SK-N-SH (cell line): ENCODE data around the gene ZMYND8. TPM values are rescaled to one million over a fixed set of nuclear protein-coding genes. Genes with fewer than 3 reads are reported as not detected.

Source experiments
- CTCF ChIA-PET: fragments of 300-600, 350-600 bp; formaldehyde crosslinking; extraction: SDS; loops from one replicate; lab custom pipeline; 2021; lab: Yijun Ruan, JAX
- POLR2A ChIA-PET: fragments of 350-600 bp; sonication (Branson Sonifier 250); formaldehyde crosslinking; extraction: SDS; loops from one replicate; lab custom pipeline; 2020; ENCODE audit warnings: antibody characterized with exemption, inconsistent platforms; lab: Yijun Ruan, JAX
- DNase-seq: peaks from one replicate; pipeline ENCODE4 v3.0.0; 2012
- H2AFZ ChIP-seq: fragments of 200-600 bp; sonication (generic); 2 replicates; pipeline ENCODE4 v1.8.1; 2016; ENCODE audit warnings: antibody characterized with exemption, mild to moderate bottlenecking, low read depth
- H3F3A ChIP-seq: fragments of 200-600 bp; sonication (generic); replicated peaks from 2 replicates; pipeline ENCODE3; 2016; ENCODE audit warnings: antibody characterized with exemption, mild to moderate bottlenecking; ENCODE audit not compliant: insufficient read depth
- H3K27ac ChIP-seq, 2 experiments: fragments of 200-500 bp in 1 of 2; fragments of 200-600 bp in 1 of 2; sonication (Bioruptor generic) in 1 of 2; sonication (generic), shearing (Covaris generic) in 1 of 2; 2 replicates each; pipeline versions ENCODE4 v1.5.1 to v1.6.1; 2014 to 2016; ENCODE audit warnings: low read depth in 2 of 2, inconsistent platforms in 1 of 2, low read length in 1 of 2, mild to moderate bottlenecking in 1 of 2, mixed read lengths in 1 of 2
- H3K27me3 ChIP-seq: fragments of 200-600 bp; sonication (generic), shearing (Covaris generic); 2 replicates; pipeline ENCODE4 v1.6.1; 2016; ENCODE audit warnings: mixed run types; ENCODE audit not compliant: insufficient read depth
- H3K36me3 ChIP-seq, 2 experiments: fragments of 200-500 bp in 1 of 2; fragments of 200-600 bp in 1 of 2; sonication (Bioruptor generic) in 1 of 2; sonication (generic) in 1 of 2; replicated peaks in 1 of 2; 2 replicates each; pipeline versions ENCODE3 to v1.5.1; 2014 to 2016; ENCODE audit warnings: low read length in 1 of 2, mild to moderate bottlenecking in 1 of 2; ENCODE audit not compliant: insufficient read depth in 2 of 2, control insufficient read depth in 1 of 2
- H3K4me1 ChIP-seq, 2 experiments: fragments of 200-500 bp in 1 of 2; fragments of 200-600 bp in 1 of 2; sonication (Bioruptor generic) in 1 of 2; sonication (generic), shearing (Covaris generic) in 1 of 2; 2 replicates each; pipeline versions ENCODE4 v1.5.1 to v1.6.1; 2014 to 2016; ENCODE audit warnings: low read depth in 1 of 2, low read length in 1 of 2, mixed run types in 1 of 2; ENCODE audit not compliant: insufficient read depth in 2 of 2, control insufficient read depth in 1 of 2
- H3K4me2 ChIP-seq: fragments of 200-600 bp; sonication (generic), shearing (Covaris generic); 2 replicates; pipeline ENCODE4 v1.6.1; 2017; ENCODE audit warnings: mixed run types
- H3K4me3 ChIP-seq, 2 experiments: fragments of 200-500 bp in 1 of 2; fragments of 200-600 bp in 1 of 2; sonication (Bioruptor generic) in 1 of 2; sonication (generic), shearing (Covaris generic) in 1 of 2; 2 replicates each; pipeline versions ENCODE4 v1.5.1 to v1.8.1; 2014 to 2016; ENCODE audit warnings: low read depth in 2 of 2, inconsistent platforms in 1 of 2, low read length in 1 of 2, mild to moderate bottlenecking in 1 of 2, mixed read lengths in 1 of 2, moderate library complexity in 1 of 2
- H3K79me2 ChIP-seq: fragments of 200-600 bp; sonication (generic); 2 replicates; pipeline ENCODE4 v1.8.1; 2017; ENCODE audit warnings: mild to moderate bottlenecking; ENCODE audit not compliant: insufficient read depth
- H3K9ac ChIP-seq: fragments of 200-600 bp; sonication (generic); 2 replicates; pipeline ENCODE4 v1.6.1; 2017; ENCODE audit warnings: mixed run types
- H3K9me2 ChIP-seq: fragments of 200-600 bp; sonication (generic); 2 replicates; pipeline ENCODE4 v1.6.1; 2017; ENCODE audit warnings: mixed run types
- H3K9me3 ChIP-seq: fragments of 200-600 bp; sonication (generic); 2 replicates; pipeline ENCODE4 v1.6.1; 2017; ENCODE audit warnings: mixed run types, mild to moderate bottlenecking, moderate library complexity
- H4K20me1 ChIP-seq: fragments of 200-600 bp; sonication (generic); 2 replicates; pipeline ENCODE4 v1.6.1; 2017; ENCODE audit warnings: mild to moderate bottlenecking, mixed run types; ENCODE audit not compliant: insufficient read depth
- CTCF ChIP-seq: fragments of 200-600 bp; sonication (generic); IDR thresholded peaks from 2 replicates; pipeline ENCODE4 v1.6.1; 2017; ENCODE audit warnings: antibody characterized with exemption, mild to moderate bottlenecking, moderate library complexity
- ELF1 ChIP-seq: IDR thresholded peaks from 2 replicates; pipeline ENCODE4 v1.4.0; 2012
- EP300 ChIP-seq, 2 experiments: IDR thresholded peaks; 2 replicates each; pipeline versions ENCODE4 v1.4.0 to v1.6.1; 2012; ENCODE audit warnings: borderline replicate concordance in 1 of 2, low read depth in 1 of 2, low read length in 1 of 2
- EZH2phosphoT487 ChIP-seq: fragments of 200-600 bp; sonication (generic); IDR thresholded peaks from 2 replicates; pipeline ENCODE4 v1.6.1; 2017; ENCODE audit warnings: low read depth, mixed run types, mild to moderate bottlenecking, antibody characterized with exemption, moderate library complexity, borderline replicate concordance
- FOXJ3 ChIP-seq: sonication (generic); formaldehyde crosslinking; IDR thresholded peaks from 2 replicates; pipeline ENCODE4 v1.5.1; 2020; ENCODE audit warnings: mild to moderate bottlenecking, missing genetic modification reagents
- GABPA ChIP-seq: IDR thresholded peaks from 2 replicates; pipeline ENCODE4 v1.4.0; 2012; ENCODE audit warnings: low read depth, mild to moderate bottlenecking
- JUND ChIP-seq: IDR thresholded peaks from 2 replicates; pipeline ENCODE4 v1.4.0; 2012
- TAF1 ChIP-seq: IDR thresholded peaks from 2 replicates; pipeline ENCODE4 v1.6.1; 2012; ENCODE audit warnings: low read depth, mild to moderate bottlenecking, low read length, moderate library complexity, borderline replicate concordance
- ZBTB33 ChIP-seq: IDR thresholded peaks from 2 replicates; pipeline ENCODE4 v1.4.0; 2012; ENCODE audit warnings: low read depth, borderline replicate concordance
- WGBS: methylation state at CpG from one replicate; pipeline ENCODE4 v1.1.6; 2017; ENCODE audit warnings: low lambda C conversion rate; 5-methylcytosine and 5-hydroxymethylcytosine counted together
- polyA plus RNA-seq, 3 experiments: library from polyadenylated mRNA; depleted of rRNA; stranded (reverse); fragments of >200 nt; gene quantifications; 2 replicates each; pipeline ENCODE4 v1.2.3, GENCODE V29; 2012
- TF ChIP-seq, protein P1 (sequence below): IDR thresholded peaks from 2 replicates; pipeline ENCODE4; 2012

The ZMYND8 gene
- polyA plus RNA-seq, 1 of the 3 experiments (the other 2 are of a cell fraction), result 25.3 TPM

DNA sequence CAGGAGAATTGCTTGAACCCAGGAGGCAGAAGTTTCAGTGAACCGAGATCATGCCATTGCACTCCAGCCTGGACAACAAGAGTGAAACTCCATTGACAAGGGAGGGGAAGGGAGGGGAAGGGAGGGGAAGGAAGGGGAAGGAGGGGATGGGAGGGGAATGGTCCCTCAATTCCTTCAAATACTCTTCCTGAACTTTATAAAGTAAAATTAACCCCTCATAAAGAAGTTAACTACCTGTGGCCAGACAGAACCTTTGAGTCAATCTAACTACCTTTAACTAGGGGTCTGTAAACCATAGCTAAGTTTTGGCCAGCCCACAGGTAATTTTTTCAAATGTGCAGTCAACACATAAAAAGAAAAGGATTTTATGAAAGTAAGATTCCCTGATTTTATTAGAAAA is 131.0 kb downstream of the ZMYND8 start:
- H3K4me2 ChIP-seq, result no peak overlapping the region
- CTCF ChIA-PET, result interaction anchor here (3.0 kb wide), 1 partner anchor 159 kb away, joined by 17 read pairs; no protein-coding TSS in a partner anchor
- 89% methylated on average over 1 of the region's 1 CpG for WGBS

More for the DNA sequence above, 131.0 kb downstream of the ZMYND8 start:
- H3K27me3 ChIP-seq, result no peaks in the 10 kb centered on the region
- H4K20me1 ChIP-seq, result no peaks in the 10 kb centered on the region
- no peak overlapping the region for H3K4me3 ChIP-seq
- peaks cover 54 to 78% of the 10 kb centered on the region in 2 experiments for H3K36me3 ChIP-seq
- H2AFZ ChIP-seq, result no peak overlapping the region
- no peak for DNase-seq
- H3K27ac ChIP-seq, result no peak overlapping the region
- TF ChIP-seq FOXJ3 (CRISPR knock-in tag), result no peak
- TF ChIP-seq CTCF, result no peak
- no peak for TF ChIP-seq ZBTB33
- TF ChIP-seq TAF1, result no peak
- TF ChIP-seq, protein P1, sequence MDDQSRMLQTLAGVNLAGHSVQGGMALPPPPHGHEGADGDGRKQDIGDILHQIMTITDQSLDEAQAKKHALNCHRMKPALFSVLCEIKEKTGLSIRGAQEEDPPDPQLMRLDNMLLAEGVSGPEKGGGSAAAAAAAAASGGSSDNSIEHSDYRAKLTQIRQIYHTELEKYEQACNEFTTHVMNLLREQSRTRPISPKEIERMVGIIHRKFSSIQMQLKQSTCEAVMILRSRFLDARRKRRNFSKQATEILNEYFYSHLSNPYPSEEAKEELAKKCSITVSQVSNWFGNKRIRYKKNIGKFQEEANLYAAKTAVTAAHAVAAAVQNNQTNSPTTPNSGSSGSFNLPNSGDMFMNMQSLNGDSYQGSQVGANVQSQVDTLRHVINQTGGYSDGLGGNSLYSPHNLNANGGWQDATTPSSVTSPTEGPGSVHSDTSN, result no peak
- no peak for TF ChIP-seq EP300 (IDR thresholded peaks at IDR 0.05; ENCODE audit: borderline replicate concordance in 1 of 2, low read depth in 1 of 2, low read length in 1 of 2)
- TF ChIP-seq EZH2phosphoT487, result no peak
- TF ChIP-seq GABPA, result no peak
- TF ChIP-seq ELF1, result no peak
- no peak for TF ChIP-seq JUND
- no peaks in the 10 kb centered on the region; a peak in 1 of 4 replicates for H3K4me1 ChIP-seq
- H3F3A ChIP-seq, result peaks cover 5% of the 10 kb centered on the region
- H3K9me2 ChIP-seq, result no peaks in the 10 kb centered on the region
- H3K9me3 ChIP-seq, result no peaks in the 10 kb centered on the region
- peaks cover 13% of the 10 kb centered on the region; the same call in 1 of the 2 replicates for H3K79me2 ChIP-seq
- no peak overlapping the region for H3K9ac ChIP-seq
- POLR2A ChIA-PET, result no interaction called here
